Skin of body (tissue), 2 donors: ENCODE measurements around the gene TTC22. TPM values are rescaled to one million over a fixed set of nuclear protein-coding genes. Genes with fewer than 3 reads are reported as not detected.

ENCODE experiments used
- DNase-seq: peaks from one replicate; lab custom pipeline; 2025; lab: John Stamatoyannopoulos, UW
- total RNA-seq: library from RNA; depleted of rRNA; stranded (reverse); fragments of >200 nt; gene quantifications from one replicate; pipeline ENCODE4 v1.2.3, GENCODE V29; 2014

Gene TTC22
- 3.6 TPM for total RNA-seq

DNA sequence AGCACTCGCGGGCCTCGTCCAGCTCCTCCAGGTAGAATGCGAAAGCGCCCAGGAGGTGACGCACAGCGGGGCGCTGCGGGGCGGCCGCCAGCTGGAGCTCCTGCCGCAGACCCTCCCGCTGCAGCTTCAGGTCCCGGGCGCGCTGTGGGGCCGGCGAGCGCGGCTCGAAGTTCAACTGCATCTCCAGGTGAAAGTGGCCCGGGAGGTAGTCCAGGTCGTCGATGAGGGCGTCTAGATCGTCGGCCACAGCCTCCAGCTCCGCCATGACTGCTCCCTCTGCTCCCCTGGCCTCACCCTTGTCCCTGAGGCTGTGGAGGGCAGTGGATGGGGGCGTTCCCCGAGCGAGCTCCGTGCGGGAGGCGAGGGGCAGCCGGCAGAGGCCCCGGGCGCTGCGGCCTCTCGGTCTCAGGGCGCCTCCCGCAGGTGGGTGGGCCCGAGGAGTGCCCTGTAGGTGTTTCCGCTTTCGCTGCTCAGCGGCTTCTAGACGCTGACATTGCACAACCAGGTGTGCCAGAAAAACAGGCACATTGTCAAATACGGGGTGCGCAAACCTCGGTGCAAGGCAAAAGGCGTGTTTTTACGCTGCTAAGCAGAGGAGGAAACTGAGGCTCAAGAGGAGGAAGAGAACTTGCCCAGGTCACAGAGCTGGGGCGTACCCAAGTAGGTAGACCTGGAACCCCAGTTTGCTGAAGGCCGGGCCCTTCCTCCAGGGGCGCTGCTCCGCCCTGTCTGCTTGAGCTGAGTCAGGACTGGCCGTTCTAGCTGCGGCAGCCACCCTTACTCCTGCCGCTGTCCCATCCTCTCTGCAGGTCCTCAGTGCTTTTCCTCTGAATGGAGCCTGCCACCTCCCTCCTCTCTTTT, at the start of gene TTC22:
Gene TTC22, minus strand, starts transcription at position 425 of the 861 bp plus-strand sequence. Its CDS starts 160 bp downstream, at position 265.
- no peak for DNase-seq

DNA sequence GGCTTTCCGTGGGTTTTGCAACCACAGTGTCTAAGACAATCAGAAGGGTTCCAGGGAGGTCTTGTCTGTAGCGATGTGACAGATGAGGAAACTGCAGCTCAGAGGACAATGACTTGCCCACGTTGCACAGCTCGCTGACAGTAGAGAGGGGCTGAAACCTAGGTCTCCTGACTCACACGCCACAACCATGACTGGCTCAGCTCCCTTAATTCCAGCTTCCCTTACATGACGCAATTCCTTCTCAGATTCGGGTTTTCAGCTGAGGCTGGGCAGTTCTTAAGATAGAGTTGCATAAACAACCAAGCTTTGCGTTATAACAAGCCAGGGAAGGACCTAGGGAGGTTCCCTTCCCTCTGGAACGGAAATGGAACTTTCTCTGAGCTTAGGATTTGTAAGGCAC, 49.6 kb upstream of the TTC22 start:
- no peak for DNase-seq

DNA sequence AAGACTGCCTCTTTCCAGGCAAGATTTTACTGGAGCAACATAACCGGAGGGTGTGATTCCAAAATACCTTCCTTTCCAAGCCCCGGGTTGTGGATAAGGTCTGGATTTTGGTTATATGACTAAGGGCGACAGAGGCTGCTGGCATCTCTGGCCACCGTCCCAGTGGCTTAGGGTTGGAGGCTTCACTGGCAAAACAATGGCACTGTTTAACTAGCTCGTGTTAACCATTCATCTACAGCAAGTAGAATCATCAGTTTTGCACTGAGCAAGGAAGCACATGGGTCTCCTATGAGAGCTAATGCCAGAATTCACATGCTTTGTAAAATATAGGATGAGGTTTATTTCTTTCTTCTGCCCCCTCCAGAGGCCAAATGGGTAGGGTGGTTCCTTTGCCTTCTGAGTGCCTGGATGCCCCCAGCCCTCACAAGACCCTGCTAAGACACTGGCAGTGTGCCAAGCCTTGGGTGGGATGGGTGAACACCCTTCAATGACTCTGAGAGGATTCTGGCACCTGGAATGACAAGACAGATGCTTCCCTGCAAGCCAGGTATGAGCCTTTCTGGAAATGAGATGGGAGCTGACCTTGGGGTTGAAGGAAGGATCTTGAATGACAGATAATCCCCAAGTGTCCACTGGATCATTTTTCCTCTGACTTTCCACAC, 49.1 kb upstream of the TTC22 start:
- no peak for DNase-seq

DNA sequence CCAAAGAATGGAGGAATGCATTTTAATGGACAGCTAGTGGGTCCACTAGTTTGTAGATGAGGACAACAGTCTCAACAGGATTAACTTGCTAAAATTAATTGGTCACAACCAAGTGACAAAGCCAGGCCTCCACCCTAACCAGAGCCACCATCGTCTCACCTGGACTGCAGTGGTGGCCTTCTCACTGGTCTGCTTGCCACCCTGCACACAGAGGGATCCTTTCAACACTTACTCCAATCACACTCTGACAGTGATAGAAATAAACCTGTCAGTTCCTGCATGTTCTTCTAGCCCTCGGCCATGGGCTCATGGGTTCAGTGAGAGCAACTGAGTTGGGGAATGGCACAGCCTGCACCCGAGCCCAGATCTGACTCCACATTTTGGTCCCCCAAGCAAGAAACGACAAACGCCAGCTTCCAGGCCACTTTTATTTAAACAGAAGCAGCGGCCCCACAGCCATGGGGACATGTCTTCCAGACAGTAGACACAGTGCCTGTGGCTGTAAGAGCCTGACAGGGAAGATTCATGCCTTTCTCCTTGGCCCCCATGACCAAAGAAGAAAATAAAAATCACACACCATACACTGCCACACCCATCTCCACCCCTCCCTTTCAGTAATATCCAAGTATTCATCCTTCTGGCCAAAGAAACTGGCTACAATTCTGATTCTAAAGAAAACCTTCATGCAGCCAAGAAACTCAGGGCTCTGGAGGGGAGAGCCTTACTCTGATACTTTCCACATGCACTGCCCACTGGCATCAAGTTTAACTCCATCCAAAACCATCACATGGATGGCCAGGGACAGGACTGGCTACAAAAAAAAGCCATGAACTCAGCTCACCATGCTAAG, 48.3 kb upstream of the TTC22 start:
- DNase-seq = no peak

DNA sequence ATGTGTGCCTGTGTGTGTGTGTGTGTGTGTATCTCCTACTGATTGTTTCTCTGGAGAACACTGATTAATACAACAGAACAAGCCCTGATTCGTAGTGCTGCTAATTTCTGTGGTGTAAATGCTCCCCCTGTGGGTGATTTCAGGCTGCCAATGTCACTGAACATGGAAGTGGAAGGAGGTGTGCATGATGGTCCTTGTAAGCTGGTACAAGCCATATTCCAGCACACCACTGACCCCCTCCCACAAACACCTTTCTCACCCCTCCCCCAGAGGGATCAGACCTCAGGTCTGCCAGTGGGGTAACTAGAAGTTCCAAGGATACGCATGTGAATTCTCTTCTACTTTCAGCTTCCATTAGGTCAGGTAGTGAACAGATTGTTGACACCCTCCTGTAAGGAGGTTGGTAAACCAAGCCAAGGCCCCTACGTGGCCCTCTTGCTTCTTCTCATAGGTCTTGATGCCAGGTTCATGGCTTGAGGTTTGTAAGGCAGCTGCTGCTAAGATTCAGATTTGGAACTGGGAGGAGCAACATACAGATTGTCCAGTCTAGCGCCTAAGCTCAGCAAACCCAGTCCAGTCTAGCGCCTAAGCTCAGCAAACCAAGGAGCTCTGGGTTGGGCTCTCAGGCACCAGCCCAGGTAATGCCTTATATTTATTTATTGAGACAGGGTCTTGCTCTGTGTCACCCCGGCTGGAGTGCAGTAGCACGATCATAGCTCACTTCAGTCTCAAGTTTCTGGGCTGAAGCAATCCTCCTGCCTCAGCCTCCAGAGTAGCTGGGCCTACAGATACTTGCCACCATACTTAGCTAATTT, 47.2 kb upstream of the TTC22 start:
- no peak for DNase-seq

DNA sequence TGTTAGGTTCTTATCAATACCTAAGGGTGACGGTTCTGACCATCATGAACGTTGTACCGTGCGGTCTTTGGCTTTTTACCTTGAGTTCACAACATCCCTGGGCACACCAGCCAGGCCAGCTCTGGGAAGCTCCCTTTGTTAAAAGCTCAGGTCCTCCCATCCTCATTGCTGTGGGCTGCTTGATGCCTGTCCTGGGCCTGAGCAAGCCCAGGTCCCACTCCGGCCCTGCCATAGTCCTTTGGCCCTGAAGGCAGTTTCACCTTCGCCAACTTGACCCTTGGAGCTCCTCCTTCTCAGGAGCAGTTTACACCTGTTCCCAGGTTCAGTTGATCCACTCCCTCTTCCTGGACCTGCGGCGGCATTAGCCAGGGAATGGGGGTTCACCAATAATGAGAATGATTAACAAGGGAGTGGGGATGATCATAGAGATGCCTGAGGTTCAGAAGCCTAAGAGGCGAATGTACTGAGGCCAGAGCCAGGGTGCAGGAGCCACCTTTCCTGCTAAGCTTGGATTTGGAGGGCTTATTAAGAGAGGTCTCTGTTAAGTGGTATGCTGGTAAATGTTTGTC, 45.7 kb upstream of the TTC22 start:
- no peak for DNase-seq

DNA sequence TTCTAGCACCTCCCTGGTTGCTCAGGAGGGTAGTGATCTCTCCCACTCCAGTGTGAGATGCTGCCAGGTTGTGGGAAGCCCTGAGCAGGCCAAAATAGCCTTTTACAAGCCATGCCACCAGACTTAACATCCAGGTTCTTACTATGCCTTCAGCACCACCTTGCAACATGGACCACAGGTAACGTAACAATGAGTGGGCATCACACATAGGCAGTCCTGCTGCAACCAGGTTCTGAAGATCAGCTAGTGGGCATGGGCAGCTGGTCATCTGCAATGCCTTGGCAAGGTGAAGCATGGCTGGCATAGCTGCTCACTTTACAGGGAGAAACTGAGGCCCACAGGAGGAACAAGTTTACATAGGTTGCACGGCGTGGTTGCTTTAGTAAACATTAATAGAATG, 45.2 kb upstream of the TTC22 start:
- no peak for DNase-seq

DNA sequence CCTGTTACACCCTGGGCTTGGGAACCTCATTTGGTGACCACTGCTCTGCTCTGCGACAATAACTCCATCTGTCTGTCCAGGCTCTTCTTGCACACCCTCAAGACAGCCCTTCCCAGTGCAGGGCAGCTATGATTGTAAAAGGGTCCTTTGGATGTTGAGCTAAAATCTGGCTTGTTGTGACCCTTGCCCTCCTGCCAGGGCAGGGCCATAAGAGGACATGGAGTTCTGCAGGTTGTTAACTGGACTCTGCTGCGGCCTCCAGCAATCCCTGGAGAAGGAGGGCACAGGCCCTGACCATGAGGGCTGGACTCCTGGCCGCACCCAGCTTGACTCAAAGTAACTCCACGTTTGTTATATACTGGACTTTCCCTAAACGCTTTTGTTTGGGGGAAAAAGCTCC, 44.6 kb upstream of the TTC22 start:
- no peak for DNase-seq

DNA sequence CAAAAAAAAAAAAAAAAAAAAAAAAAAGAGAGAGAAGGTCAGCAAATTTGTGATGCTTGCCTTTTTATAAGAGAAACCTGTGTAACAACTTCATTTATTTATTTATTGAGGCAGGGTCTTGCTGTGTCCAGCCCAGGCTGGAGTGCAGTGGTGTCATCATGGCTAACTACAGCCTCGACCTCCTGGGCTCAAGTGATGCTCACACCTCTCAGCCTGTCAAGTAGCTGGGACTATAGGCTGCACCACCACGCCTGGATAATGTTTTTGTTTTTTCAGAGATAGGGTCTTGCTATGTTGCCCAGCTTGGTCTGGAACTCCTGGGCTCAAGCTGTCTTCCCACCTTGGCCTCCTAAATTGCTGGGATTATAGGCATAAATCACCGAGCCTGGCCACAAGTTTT, 43.4 kb upstream of the TTC22 start:
- no peak for DNase-seq

DNA sequence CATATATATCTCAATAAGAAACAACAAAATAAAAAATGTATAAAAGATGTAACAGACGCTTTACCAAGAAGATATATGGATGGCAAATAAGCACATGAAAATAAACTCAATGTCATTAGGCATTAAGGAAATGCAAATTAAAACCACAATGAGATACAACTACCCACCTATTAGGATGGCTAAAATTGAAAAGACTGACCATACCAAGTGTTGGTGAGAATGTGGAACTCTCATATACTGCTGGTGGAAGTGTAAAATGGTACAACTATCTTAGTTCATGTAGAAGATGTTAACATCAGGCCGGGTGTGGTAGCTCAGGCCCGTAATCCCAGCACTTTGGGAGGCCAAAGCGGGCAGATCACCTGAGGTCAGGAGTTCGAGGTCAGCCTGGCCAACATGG, 42.3 kb upstream of the TTC22 start:
- no peak for DNase-seq

DNA sequence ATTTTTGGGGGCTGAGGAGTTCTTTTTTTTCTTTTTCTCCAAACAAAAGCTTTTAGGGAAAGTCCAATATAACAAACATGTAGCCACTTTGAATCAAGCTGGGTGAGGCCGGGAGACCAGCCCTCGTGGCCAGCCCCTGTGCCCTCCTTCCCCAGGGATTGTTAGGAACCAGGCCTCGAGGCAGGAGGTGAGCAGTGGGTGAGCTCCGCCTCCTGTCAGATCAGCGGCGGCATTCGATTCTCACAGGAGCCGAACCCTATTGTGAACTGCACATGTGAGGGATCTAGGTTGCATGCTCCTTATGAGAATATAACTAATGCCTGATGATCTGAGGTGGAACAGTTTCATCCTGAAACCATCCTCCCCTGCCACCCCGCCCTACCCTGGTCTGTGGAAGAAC, 41.8 kb upstream of the TTC22 start:
- DNase-seq = no peak

DNA sequence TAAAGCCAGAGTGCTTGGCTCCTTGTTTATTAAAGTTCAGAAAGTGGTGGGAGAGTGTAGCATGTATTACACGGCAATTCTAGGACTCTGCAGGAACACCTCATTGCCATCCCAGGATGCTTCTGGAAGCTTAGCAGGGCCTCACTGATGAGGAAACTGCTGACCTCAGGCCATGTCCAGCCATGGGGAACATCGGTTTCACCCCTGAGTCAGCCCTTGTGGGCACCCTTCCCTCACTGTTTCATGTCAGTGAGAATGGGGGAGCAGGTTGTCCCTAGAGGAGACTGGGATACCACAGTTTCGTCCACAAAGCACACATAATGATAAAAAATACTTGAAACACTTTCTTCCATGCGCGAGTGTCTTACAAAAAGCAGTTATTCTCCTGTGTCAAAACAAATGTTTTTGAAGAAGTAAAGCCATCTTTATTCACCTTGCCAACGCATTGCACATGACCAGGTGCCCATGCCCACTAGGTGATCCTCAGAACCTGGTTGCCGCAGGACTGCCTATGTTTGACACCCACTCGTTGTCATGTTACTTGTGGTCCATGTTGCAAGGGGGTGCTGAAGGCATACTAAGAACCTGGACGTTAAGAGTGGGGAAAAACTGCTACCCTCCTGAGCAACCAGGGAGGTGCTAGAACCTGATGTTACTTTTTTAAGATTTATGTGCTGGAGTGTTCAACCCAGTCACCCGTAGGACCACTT, 41.2 kb upstream of the TTC22 start:
- DNase-seq = no peak

DNA sequence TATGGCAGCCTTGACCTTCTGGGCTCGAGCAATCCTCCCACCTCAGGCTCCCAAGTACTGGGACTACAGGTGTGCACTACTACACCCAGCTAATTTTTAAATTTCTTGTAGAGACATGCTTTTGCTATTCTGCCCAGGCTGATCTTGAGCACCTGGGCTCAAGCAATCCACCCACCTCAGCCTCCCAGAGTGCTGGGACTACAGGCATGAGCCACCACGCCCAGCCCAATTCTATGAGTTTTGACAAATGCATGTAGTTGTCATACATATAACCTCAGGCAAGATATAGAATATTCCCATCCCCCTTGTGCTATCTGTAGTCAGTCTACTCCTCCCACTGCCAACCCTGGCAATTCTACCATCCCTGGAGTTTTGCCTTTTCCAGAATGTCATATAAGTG, 38.7 kb upstream of the TTC22 start:
- no peak for DNase-seq

DNA sequence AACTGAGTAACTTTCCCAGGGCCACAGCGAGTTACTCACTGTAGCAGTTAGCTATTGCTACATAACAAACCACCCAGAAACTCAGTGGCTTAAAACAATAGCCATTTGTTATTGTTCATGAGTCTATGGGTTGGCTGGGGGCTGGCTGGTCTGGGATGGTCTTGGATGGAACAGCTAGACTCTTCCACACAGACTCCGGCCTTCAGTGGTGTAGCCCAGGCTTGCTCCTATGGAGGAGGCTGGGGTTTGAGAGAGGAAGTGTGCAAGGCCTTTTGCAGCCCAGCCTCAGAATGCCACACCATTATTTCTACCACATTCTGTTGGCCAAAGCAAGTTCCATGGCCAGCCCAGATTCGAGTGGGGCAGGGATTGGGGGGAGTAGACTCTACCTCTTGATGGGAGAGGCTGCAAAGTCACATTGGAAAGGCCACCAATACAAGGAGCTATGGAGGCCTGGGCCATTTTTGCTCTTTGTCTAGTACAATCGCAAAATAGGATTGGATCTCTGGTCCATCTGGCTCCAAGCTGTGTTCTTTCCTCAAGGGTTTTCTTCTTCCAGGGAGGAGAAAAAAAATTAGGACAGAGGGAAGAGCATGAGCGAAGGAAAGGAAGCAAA, 37.5 kb upstream of the TTC22 start:
- no peak for DNase-seq

DNA sequence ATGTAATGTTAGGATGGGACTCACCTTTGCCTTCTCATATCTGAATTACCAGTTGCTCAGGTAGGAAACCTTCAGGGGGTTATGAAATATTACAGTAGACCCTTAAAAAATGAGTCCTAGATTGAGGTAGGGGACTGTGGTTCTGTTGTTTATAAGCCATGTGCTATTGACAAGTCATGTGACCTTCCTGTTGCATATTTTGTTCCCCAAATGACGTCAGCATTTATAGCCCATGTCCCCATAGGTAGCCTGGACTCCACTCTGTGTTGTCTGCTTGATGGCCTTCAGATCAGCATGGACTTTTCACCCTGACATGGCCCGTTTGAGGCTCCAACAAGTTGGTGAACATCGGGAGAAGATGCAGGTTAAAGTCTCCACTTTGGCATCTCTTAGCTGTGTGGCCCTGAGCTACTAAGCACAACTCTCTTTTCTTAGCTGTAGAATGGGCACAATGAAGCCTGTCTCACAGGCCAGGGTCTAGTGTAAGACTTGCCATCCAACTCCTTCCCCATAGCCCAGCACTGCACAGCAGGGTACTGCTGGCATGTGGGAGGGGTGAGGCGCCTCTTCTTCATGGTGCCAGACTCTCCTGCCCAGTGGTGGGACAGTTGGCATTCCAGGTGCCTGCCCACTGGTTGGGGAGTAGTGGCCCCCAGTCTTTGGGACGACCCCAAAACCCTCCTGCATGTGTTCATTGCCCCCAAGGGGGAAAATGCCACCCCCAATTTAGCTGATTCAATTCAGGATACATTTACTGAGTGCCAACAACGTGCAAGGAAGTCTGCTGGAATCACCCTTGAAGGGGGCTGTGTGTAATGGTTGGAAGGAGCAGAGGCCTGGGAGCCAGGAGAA, 36.1 kb upstream of the TTC22 start:
- DNase-seq = no peak

DNA sequence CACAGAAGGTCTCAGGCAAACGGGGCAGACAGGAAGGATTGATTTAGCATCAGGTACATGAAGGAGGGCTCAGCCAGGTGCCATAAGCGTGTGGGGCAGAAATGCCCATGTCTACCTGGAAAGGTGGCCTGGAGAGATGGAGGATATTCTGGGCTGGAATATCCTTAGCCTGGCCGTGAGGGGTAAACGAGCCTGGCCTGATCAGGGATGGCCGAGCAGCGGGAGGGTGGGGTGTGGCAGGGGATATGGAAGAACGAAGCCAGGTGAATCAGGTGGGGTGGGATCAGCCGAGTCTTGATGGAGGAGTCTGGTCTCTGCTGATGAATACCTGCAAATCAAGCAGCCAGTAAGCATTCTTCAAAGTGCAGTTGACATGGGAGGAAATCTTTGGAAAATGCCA, 35.5 kb upstream of the TTC22 start:
- no peak for DNase-seq

DNA sequence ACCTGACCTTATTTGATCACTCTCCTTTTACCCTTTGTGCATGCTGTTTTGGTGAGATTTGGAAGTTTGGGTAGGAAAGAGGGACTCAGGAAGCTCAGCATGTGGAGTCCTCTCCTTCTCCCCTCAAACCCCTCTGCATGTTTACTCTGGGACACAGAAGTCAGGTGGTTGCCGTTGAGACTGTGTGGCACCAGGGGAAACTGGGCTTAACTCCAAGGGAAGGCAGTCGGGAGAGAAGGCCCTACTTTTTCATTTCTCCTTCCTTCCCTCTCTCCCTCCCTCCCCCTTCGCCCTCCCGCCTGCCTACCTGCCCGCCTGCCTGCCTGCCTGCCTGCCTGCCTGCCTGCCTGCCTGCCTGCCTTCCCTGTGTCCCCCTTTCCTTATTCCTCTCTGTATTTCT, 34.8 kb upstream of the TTC22 start:
- no peak for DNase-seq

DNA sequence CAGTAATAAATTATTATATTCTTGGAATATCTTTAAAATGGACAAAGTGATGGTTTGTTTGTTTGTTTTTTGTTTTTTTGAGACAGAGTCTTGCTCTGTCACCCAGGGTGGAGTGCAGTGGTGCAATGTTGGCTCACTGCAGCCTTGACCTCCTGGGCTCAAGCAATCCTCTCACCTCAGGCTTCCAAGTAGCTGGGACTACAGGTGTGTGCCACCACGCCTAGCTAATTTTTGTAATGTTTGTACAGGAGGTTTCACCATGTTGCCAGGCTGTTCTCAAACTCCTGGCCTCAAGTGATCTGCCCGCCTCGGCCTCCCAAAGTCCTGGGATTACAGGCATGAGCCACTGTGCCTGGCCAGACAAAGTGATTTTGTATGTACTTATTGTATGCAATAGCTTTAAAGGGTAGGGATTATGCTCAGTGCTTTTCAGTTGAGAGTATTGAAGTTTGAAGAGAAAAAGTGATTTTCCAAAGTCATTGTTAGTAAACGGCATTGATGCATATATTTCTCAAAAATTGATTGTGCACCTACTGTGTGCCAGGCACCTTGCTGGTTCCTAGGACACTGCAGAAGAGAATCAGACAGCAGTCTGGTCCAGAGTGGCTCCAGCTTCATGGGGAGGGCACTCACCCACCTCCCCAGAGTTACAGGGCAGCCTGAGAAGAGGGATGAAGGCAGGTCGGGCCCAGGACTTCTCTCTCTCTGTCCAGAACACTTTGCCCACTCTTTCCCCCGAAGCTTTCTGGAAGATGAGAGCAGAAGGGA, 34.2 kb upstream of the TTC22 start:
- no peak for DNase-seq
